Type B pancreatic cell (in vitro differentiated cells): ENCODE results near the gene RIOX2. TPM values are rescaled to one million over a fixed set of nuclear protein-coding genes. Genes with fewer than 3 reads are reported as not detected.

Source experiments
- DNase-seq: peaks from one replicate; pipeline ENCODE4 v3.0.0; 2021; ENCODE audit warnings: mixed read lengths; ENCODE audit not compliant: unreplicated experiment; ENCODE audit errors: extremely low spot score
- H3K27ac Mint-ChIP-seq: 2 replicates; pipeline ENCODE4 v1.8.0; 2021; ENCODE audit warnings: mild to moderate bottlenecking, mixed read lengths
- H3K27me3 Mint-ChIP-seq: 2 replicates; pipeline ENCODE4 v1.8.0; 2021; ENCODE audit warnings: mixed read lengths
- H3K36me3 Mint-ChIP-seq: 2 replicates; pipeline ENCODE4 v1.8.0; 2021; ENCODE audit warnings: mixed read lengths
- H3K4me1 Mint-ChIP-seq: one replicate; pipeline ENCODE4 v1.8.0; 2021; ENCODE audit warnings: mixed read lengths; ENCODE audit not compliant: unreplicated experiment
- H3K4me3 Mint-ChIP-seq: 2 replicates; pipeline ENCODE4 v1.8.0; 2021; ENCODE audit warnings: mild to moderate bottlenecking, mixed read lengths
- H3K9me3 Mint-ChIP-seq: 2 replicates; pipeline ENCODE4 v1.8.0; 2021; ENCODE audit warnings: mixed read lengths
- CTCF ChIP-seq: fragments of 200-600 bp; sonication (generic); conservative IDR thresholded peaks from 2 replicates; pipeline ENCODE4 v1.5.0; 2021; ENCODE audit warnings: antibody characterized with exemption, mild to moderate bottlenecking
- total RNA-seq: library from RNA; stranded (reverse); gene quantifications from 2 replicates; pipeline ENCODE4 v1.2.1, GENCODE V29; 2021; ENCODE audit warnings: low replicate concordance

RIOX2 gene
- total RNA-seq, 1 donor from 2014 or later, result 27.9 TPM

DNA sequence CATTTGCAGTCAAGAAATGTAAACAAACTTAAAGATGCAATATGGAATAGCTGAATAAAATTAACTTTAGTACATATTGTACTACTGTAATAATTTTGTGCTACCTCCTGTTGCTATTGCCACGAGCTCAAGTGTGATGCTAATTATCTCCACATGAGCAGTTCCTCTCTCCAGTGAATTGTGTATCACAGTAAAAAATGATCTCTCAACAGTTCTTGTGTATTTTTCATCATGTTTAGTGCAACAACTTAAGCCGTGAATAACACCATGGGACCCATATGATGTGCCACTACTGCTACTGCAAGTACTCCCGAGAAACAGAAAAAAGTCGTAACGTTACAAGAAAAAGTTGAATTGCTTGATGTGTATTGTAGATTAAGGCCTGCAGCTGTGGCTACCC, 12.4 kb downstream of the RIOX2 start:
- Mint-ChIP-seq H3K27ac (no peak overlapping the region), H3K9me3 (no peaks in the 10 kb centered on the region), H3K4me3 (no peak overlapping the region), H3K27me3 (no peaks in the 10 kb centered on the region), H3K36me3 (peaks cover 36% of the 10 kb centered on the region), H3K4me1 (peaks cover 16% of the 10 kb centered on the region)
- DNase-seq, result no peak
- no peak for TF ChIP-seq CTCF

DNA sequence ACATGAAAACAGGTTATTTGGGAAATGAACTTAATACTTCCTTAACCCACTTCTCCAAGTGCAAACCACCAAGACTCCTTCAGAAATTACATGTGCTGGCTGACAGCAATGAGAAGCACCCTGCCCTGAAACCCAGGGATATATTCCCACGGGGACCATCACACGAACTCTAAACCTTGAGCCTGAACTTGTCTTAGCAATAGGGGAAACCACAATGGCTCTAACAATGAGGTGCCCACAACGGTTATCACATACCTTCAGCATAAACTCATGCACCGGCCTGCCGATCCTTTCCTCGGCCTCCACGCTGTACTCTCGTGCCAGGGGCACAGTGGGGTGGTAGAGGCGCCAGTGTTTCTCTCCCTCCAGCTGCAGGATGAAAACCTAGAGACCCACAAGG, 13.4 kb downstream of the RIOX2 start:
- peaks cover 16% of the 10 kb centered on the region for H3K4me1 Mint-ChIP-seq
- no peak overlapping the region for H3K27ac Mint-ChIP-seq
- TF ChIP-seq CTCF, result no peak
- no peaks in the 10 kb centered on the region for H3K27me3 Mint-ChIP-seq
- no peaks in the 10 kb centered on the region for H3K9me3 Mint-ChIP-seq
- H3K36me3 Mint-ChIP-seq, result peaks cover 35% of the 10 kb centered on the region
- DNase-seq, result no peak
- no peak overlapping the region for H3K4me3 Mint-ChIP-seq

DNA sequence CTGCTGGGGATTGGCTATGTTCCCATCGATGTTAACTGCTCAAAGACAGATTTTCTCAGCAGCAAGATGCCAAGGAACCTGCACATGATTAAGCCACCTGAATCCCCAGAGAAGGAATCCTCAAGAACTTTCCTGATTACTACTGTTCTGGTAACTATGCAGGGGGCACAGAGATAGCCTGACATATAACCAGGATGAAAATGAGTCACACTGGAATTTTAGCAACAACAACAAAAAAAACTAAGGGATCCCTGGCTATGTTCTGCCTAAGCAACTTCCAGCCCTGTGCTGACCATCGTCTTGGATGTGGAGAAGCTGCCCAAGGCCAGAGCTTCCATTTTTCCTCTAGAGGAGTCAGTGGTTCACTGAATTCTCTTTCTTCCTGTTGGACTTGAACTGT, 13.8 kb downstream of the RIOX2 start:
- no peak for DNase-seq

GRCh38 chr3:97957617-97958311, 14.5 kb downstream of the RIOX2 start:
- DNase-seq, result no peak
- Mint-ChIP-seq H3K9me3 (no peaks in the 10 kb centered on the region), H3K27me3 (no peaks in the 10 kb centered on the region), H3K4me1 (peaks cover 16% of the 10 kb centered on the region), H3K27ac (no peak overlapping the region), H3K36me3 (peaks cover 35% of the 10 kb centered on the region), H3K4me3 (no peak overlapping the region)
- no peak for TF ChIP-seq CTCF

More for the DNA sequence above, 13.8 kb downstream of the RIOX2 start:
- Mint-ChIP-seq H3K9me3 (no peaks in the 10 kb centered on the region), H3K4me1 (peaks cover 16% of the 10 kb centered on the region), H3K36me3 (peaks cover 31% of the 10 kb centered on the region), H3K4me3 (no peak overlapping the region), H3K27me3 (no peaks in the 10 kb centered on the region), H3K27ac (no peak overlapping the region)
- TF ChIP-seq CTCF, result no peak

DNA sequence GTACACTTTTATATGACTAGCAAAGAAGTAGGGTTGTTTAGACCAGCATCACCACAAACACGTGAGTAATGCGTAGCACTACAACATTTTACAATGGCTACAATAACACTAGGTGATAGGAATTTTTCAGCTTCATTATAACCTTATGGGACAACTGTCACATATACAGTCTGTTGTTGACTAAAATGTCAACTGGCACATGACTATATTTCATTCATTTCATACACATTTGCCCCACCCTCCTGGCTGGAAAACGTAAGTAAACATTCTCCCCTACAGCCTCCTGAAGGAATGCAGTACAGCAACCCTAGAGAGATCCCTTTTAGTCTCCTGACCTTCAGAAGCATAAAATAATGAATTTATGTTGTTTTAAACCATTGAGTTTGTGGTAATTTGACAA, 16.2 kb downstream of the RIOX2 start:
- peak overlapping the region; percentile 49 for H3K4me3 Mint-ChIP-seq
- H3K27ac Mint-ChIP-seq, result peak overlapping the region; percentile 79
- no peaks in the 10 kb centered on the region for H3K27me3 Mint-ChIP-seq
- H3K9me3 Mint-ChIP-seq, result no peaks in the 10 kb centered on the region
- peaks cover 30% of the 10 kb centered on the region for H3K36me3 Mint-ChIP-seq
- TF ChIP-seq CTCF, result no peak
- H3K4me1 Mint-ChIP-seq, result peaks cover 6% of the 10 kb centered on the region
- no peak for DNase-seq
